Astrocyte of the cerebellum (primary cell): ENCODE data around the gene FTO.

ENCODE experiments used
- DNase-seq: peaks from one replicate; pipeline ENCODE4 v3.0.0-alpha.2; 2011; ENCODE audit warnings: low read depth
- H3K4me3 ChIP-seq: 2 replicates; pipeline ENCODE4 v1.5.1; 2011; ENCODE audit warnings: mild to moderate bottlenecking, low read depth, low read length, moderate library complexity
- CTCF ChIP-seq: IDR thresholded peaks from 2 replicates; pipeline ENCODE4 v1.5.1; 2012; ENCODE audit warnings: low read length, low read depth, moderate library complexity, mild to moderate bottlenecking; ENCODE audit errors: missing control alignments
- in situ Hi-C: cut with HindIII; loops from 2 replicates; pipeline ENCODE4 v1.10.0; 2017; ENCODE audit warnings: low sequenced_read_pairs

FTO gene

GRCh38 chr16:54112451-54113206 lies 408.7 kb downstream of the FTO start:
- TF ChIP-seq CTCF: no peak
- DNase-seq: no peak
- in situ Hi-C loops: no loop called here
- no peak overlapping the region for H3K4me3 ChIP-seq

- no peak overlapping the region for H3K4me3 ChIP-seq
- no peak for DNase-seq
- no peak for TF ChIP-seq CTCF
- in situ Hi-C loops: no loop called here
These were observed 411.6 kb downstream of the FTO start for GRCh38 chr16:54115558-54115957.

GRCh38 chr16:54116124-54116655 lies 412.2 kb downstream of the FTO start:
- TF ChIP-seq CTCF: no peak
- no peak for DNase-seq
- no peak overlapping the region for H3K4me3 ChIP-seq
- in situ Hi-C loops: no loop called here

- in situ Hi-C loops: no loop called here
- no peak overlapping the region for H3K4me3 ChIP-seq
- TF ChIP-seq CTCF: no peak
- no peak for DNase-seq
These were observed 414.9 kb downstream of the FTO start for GRCh38 chr16:54118846-54119245.

- no peak for DNase-seq
- H3K4me3 ChIP-seq: no peak overlapping the region
- in situ Hi-C loops: no loop called here
- no peak for TF ChIP-seq CTCF
These were observed 417.0 kb downstream of the FTO start for GRCh38 chr16:54120846-54121480.

- no peak for TF ChIP-seq CTCF
- H3K4me3 ChIP-seq: no peak overlapping the region
- in situ Hi-C loops: no loop called here
- DNase-seq: no peak
These were observed 417.8 kb downstream of the FTO start for GRCh38 chr16:54121539-54122295.
